Smooth muscle cell (in vitro differentiated cells): ENCODE data around the gene SNU13. TPM values are rescaled to one million over a fixed set of nuclear protein-coding genes. Genes with fewer than 3 reads are reported as not detected.
"Not testable (repeated sequence)": the region's sequence is repeated elsewhere in the genome, so short reads cannot be mapped to it uniquely, and the experiment has no call there.

Experiments used
- DNase-seq: peaks from one replicate; lab custom pipeline; 2025; ENCODE audit not compliant: unreplicated experiment; lab: John Stamatoyannopoulos, UW
- H2AFZ ChIP-seq: fragments of 200-600 bp; sonication (generic); 2 replicates; pipeline ENCODE4 v1.6.0; 2016; ENCODE audit warnings: antibody characterized with exemption, low read depth, mild to moderate bottlenecking
- H3F3A ChIP-seq: fragments of 200-600 bp; sonication (generic); 2 replicates; pipeline ENCODE4 v1.6.0; 2017; ENCODE audit warnings: antibody characterized with exemption, low read depth
- H3K27ac ChIP-seq: fragments of 200-600 bp; sonication (generic); 2 replicates; pipeline ENCODE4 v1.5.1; 2016; ENCODE audit warnings: low read depth, mild to moderate bottlenecking
- H3K27me3 ChIP-seq: fragments of 200-600 bp; sonication (generic); 2 replicates; pipeline ENCODE4 v1.6.1; 2016; ENCODE audit warnings: low read depth, mild to moderate bottlenecking
- H3K36me3 ChIP-seq: fragments of 200-600 bp; sonication (generic); 2 replicates; pipeline ENCODE4 v1.5.1; 2016; ENCODE audit warnings: low read depth
- H3K4me1 ChIP-seq: fragments of 200-600 bp; sonication (generic); 2 replicates; pipeline ENCODE4 v1.5.1; 2016; ENCODE audit warnings: low read depth
- H3K4me2 ChIP-seq: fragments of 200-600 bp; sonication (generic); 2 replicates; pipeline ENCODE4 v1.6.0; 2016; ENCODE audit warnings: mild to moderate bottlenecking
- H3K4me3 ChIP-seq: fragments of 200-600 bp; sonication (generic); 2 replicates; pipeline ENCODE4 v1.5.1; 2016; ENCODE audit warnings: mild to moderate bottlenecking
- H3K79me2 ChIP-seq: fragments of 200-600 bp; sonication (generic); 2 replicates; pipeline ENCODE4 v1.6.0; 2016; ENCODE audit warnings: low read depth, mild to moderate bottlenecking
- H3K9ac ChIP-seq: fragments of 200-600 bp; sonication (generic); 2 replicates; pipeline ENCODE4 v1.6.0; 2016; ENCODE audit warnings: low read depth
- H3K9me3 ChIP-seq: fragments of 200-600 bp; sonication (generic); replicated peaks from 2 replicates; pipeline ENCODE4 v1.5.1; 2016; ENCODE audit warnings: low read depth
- H4K20me1 ChIP-seq: fragments of 200-600 bp; sonication (generic); 2 replicates; pipeline ENCODE4 v1.6.0; 2016; ENCODE audit warnings: low read depth
- WGBS: methylation state at CpG from one replicate; pipeline ENCODE4 v1.1.7; 2016; ENCODE audit warnings: low lambda C conversion rate; 5-methylcytosine and 5-hydroxymethylcytosine counted together
- polyA plus RNA-seq: library from polyadenylated mRNA; unstranded; fragments of >200 nt; fragmentation: Nextera tagmentation; extraction: Ambion mirVana; gene quantifications from 2 replicates; pipeline ENCODE4 v1.2.1, GENCODE V29; 2016
- total RNA-seq: library from RNA; depleted of rRNA; stranded (reverse); fragments of >200 nt; gene quantifications from 2 replicates; pipeline ENCODE4 v1.2.3, GENCODE V29; 2014
- TF ChIP-seq, protein P1 (sequence below): fragments of 200-600 bp; sonication (generic); IDR thresholded peaks from 2 replicates; pipeline ENCODE4 v1.5.1; 2017; ENCODE audit warnings: borderline replicate concordance, mild to moderate bottlenecking, antibody characterized with exemption; ENCODE audit not compliant: insufficient read depth, poor library complexity, severe bottlenecking

The SNU13 gene
- total and polyA plus RNA-seq, 2 experiments from 2014 or later: 142 to 250 TPM

DNA sequence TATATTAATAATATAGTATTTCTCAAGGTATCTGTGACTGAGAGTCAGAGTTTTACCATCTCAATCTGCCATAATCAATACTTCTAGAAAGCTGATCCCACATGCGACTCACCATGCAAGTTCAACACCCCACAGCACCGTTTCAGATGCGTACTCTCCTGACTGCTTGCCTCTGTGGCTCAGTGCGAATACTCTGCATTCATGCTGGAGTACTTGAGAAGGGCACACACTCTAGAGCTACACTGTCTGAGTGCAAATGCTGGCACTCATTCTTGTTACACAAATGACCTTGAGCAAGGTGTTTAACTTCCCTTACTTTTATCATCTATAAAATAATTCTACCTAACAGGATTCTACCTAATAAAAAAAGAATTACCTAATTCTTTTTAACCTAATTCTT lies 12.5 kb downstream of the SNU13 start:
- H3K27me3 ChIP-seq: no peaks in the 10 kb centered on the region
- no peak overlapping the region for H3K4me2 ChIP-seq
- H2AFZ ChIP-seq: no peak overlapping the region
- TF ChIP-seq, protein P1, sequence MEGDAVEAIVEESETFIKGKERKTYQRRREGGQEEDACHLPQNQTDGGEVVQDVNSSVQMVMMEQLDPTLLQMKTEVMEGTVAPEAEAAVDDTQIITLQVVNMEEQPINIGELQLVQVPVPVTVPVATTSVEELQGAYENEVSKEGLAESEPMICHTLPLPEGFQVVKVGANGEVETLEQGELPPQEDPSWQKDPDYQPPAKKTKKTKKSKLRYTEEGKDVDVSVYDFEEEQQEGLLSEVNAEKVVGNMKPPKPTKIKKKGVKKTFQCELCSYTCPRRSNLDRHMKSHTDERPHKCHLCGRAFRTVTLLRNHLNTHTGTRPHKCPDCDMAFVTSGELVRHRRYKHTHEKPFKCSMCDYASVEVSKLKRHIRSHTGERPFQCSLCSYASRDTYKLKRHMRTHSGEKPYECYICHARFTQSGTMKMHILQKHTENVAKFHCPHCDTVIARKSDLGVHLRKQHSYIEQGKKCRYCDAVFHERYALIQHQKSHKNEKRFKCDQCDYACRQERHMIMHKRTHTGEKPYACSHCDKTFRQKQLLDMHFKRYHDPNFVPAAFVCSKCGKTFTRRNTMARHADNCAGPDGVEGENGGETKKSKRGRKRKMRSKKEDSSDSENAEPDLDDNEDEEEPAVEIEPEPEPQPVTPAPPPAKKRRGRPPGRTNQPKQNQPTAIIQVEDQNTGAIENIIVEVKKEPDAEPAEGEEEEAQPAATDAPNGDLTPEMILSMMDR: no peak
- no peak overlapping the region for H3K4me3 ChIP-seq
- peaks cover 10% of the 10 kb centered on the region for H3K36me3 ChIP-seq
- H3K4me1 ChIP-seq: no peaks in the 10 kb centered on the region
- no peak for DNase-seq
- 90% methylated on average over 4 of the region's 4 CpGs for WGBS
- H3K9ac ChIP-seq: no peak overlapping the region
- H3F3A ChIP-seq: peaks cover 8% of the 10 kb centered on the region
- peaks cover 38% of the 10 kb centered on the region for H3K79me2 ChIP-seq
- no peak overlapping the region for H3K27ac ChIP-seq
- peaks cover 42% of the 10 kb centered on the region for H4K20me1 ChIP-seq
- H3K9me3 ChIP-seq: no peaks in the 10 kb centered on the region

DNA sequence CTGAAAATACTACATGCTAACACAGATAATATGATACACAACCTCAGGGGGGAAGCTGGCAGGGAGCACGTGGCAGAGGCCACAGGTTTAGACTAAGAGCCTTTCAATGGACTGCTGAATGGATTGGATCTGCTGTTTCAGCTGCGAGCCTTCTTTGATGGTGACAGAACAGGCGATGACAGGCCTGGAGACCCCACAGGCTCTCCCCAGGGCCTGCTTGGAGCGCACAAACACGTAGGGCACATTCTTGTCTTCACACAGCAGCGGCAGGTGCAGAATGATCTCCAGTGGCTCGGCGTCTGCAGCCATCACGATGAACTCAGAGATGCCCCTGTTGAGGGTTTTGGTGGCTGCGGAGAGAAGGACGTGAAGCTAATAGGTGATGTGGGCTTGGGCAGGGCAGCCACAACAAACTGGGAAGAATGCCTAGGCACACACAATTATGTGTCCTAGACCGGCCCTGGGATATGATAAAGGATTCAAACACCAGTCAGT lies 13.8 kb downstream of the SNU13 start:
- no peaks in the 10 kb centered on the region for H3K4me1 ChIP-seq
- 97% methylated on average over 11 of the region's 12 CpGs for WGBS
- peaks cover 25% of the 10 kb centered on the region for H3K79me2 ChIP-seq
- TF ChIP-seq, protein P1: no peak
- no peaks in the 10 kb centered on the region for H3K27me3 ChIP-seq
- no peak for DNase-seq
- H3K4me3 ChIP-seq: no peak overlapping the region
- H3K27ac ChIP-seq: no peak overlapping the region
- peaks cover 8% of the 10 kb centered on the region for H3F3A ChIP-seq
- no peak overlapping the region for H3K4me2 ChIP-seq
- H3K9ac ChIP-seq: no peak overlapping the region
- H2AFZ ChIP-seq: no peak overlapping the region
- H3K9me3 ChIP-seq: no peaks in the 10 kb centered on the region
- peaks cover 30% of the 10 kb centered on the region for H4K20me1 ChIP-seq
- peaks cover 10% of the 10 kb centered on the region for H3K36me3 ChIP-seq

DNA sequence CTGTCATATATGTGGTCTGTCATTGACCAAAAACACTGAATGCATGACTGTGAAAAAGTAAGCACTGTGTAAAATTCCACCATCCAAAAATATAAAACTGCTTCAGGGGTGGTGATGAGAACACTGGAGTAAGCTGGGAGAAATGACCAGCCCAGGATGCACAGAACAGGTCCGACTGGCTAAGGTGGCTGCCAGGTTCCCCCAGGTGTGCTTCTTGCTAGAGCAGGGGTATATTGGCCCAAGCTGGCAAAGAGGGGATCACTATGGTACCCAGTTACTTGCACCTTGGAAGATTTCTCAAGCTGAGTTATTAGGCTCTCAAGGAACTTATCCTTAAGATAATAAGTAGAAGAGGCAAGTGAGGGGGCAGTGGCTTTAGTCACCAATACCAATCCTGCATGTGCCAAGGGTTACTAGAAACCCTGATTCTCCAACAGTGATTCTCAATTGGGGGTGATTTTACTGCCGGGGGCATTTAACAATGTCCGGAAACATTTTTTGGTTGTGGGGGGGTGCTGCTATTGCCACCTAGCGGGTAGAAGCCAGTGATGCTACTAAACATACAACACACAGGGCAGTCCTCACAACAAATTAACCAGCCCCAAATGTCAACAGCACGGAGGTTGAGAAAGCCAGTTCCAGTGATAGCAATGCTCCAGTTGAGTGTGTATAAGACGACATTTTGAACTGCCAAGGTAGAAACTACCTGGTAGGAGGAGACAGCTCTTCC lies 15.7 kb downstream of the SNU13 start:
- Histone ChIP-seq H3K27me3 (no peaks in the 10 kb centered on the region), H3F3A (peaks cover 10% of the 10 kb centered on the region), H3K4me2 (no peak overlapping the region), H3K79me2 (peaks cover 14% of the 10 kb centered on the region), H3K9me3 (no peaks in the 10 kb centered on the region), H3K9ac (no peak overlapping the region), H3K27ac (no peak overlapping the region), H2AFZ (no peak overlapping the region), H4K20me1 (peaks cover 13% of the 10 kb centered on the region), H3K4me3 (no peak overlapping the region), H3K36me3 (no peaks in the 10 kb centered on the region), H3K4me1 (no peaks in the 10 kb centered on the region)
- TF ChIP-seq, protein P1: peak; percentile 14
- WGBS: 75% methylated on average over 6 of the region's 6 CpGs
- no peak for DNase-seq

DNA sequence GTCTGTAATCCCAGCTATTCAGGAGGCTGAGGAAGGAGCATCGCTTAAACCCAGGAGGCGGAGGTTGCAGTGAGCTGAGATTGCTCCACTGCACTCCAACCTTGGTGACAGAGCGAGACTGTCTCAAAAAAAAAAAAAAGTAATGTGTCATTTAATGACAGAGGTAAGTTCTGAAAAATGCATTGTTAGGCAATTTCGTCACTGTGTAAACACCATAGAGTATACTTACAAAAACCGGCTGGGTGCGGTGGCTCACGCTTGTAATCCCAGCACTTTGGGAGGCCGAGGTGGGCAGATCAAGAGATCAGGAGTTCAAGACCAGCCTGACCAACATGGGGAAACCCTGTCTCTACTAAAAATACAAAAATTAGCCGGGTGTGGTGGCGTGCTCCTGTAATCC lies 16.6 kb downstream of the SNU13 start:
- H3K4me2 ChIP-seq: not testable (repeated sequence)
- WGBS: 91% methylated on average over 10 of the region's 10 CpGs

More for the DNA sequence above, 16.6 kb downstream of the SNU13 start:
- Histone ChIP-seq H4K20me1 (peaks cover 11% of the 10 kb centered on the region), H3F3A (peaks cover 19% of the 10 kb centered on the region)
- H3K4me1 ChIP-seq, H3K27ac ChIP-seq, DNase-seq, H3K27me3 ChIP-seq, H3K9ac ChIP-seq, H2AFZ ChIP-seq, H3K36me3 ChIP-seq, H3K9me3 ChIP-seq, H3K4me3 ChIP-seq, H3K79me2 ChIP-seq: not testable (repeated sequence)
